GM12873 (cell line): ENCODE data around the gene PYM1.

Experiments
- CTCF ChIP-seq: IDR thresholded peaks from 2 replicates; pipeline ENCODE4 v1.5.1; 2012; ENCODE audit warnings: low read depth, mild to moderate bottlenecking, moderate library complexity, low read length, control low read depth; ENCODE audit not compliant: insufficient read depth; ENCODE audit errors: missing control alignments

The PYM1 gene

GRCh38 chr12:55970775-55971174 is 43.1 kb upstream of the PYM1 start:
- no peak for TF ChIP-seq CTCF

- no peak for TF ChIP-seq CTCF
Observed at GRCh38 chr12:55969356-55969755, 41.7 kb upstream of the PYM1 start.

GRCh38 chr12:55966408-55967281 is 39.0 kb upstream of the PYM1 start, which contains the start of gene CDK2:
Gene CDK2, plus strand, starts transcription at chr12:55966830. Its CDS starts 179 bp downstream, at chr12:55967009.
- no peak for TF ChIP-seq CTCF

- no peak for TF ChIP-seq CTCF
Observed at GRCh38 chr12:55965941-55966407, 38.3 kb upstream of the PYM1 start, which contains the start of gene PMEL. Gene PMEL, minus strand, starts transcription at chr12:55966042. Its CDS starts 31 bp downstream, at chr12:55966011.

- no peak for TF ChIP-seq CTCF
Observed at GRCh38 chr12:55965240-55965639, 37.5 kb upstream of the PYM1 start.

GRCh38 chr12:55963760-55964159 is 36.1 kb upstream of the PYM1 start:
- TF ChIP-seq CTCF = no peak

GRCh38 chr12:55957106-55957859 is 29.6 kb upstream of the PYM1 start:
- TF ChIP-seq CTCF = no peak
